A549 treated with AZD9567 at 1 μM for 4 hours (cell line): ENCODE data around the gene LGI4. TPM values are rescaled to one million over a fixed set of nuclear protein-coding genes. Genes with fewer than 3 reads are reported as not detected.

Source experiments
- total RNA-seq: library from RNA; stranded (reverse); fragments of 200-300 nt; extraction: Qiagen RNA extraction; gene quantifications from 5 replicates; pipeline ENCODE4 v1.2.3, GENCODE V29; 2022; ENCODE audit not compliant: insufficient read depth

The LGI4 gene
- 0.07 to 0.32 TPM (median 0.22 TPM) in 4 of 5 replicates, not detected in the other for total RNA-seq

DNA sequence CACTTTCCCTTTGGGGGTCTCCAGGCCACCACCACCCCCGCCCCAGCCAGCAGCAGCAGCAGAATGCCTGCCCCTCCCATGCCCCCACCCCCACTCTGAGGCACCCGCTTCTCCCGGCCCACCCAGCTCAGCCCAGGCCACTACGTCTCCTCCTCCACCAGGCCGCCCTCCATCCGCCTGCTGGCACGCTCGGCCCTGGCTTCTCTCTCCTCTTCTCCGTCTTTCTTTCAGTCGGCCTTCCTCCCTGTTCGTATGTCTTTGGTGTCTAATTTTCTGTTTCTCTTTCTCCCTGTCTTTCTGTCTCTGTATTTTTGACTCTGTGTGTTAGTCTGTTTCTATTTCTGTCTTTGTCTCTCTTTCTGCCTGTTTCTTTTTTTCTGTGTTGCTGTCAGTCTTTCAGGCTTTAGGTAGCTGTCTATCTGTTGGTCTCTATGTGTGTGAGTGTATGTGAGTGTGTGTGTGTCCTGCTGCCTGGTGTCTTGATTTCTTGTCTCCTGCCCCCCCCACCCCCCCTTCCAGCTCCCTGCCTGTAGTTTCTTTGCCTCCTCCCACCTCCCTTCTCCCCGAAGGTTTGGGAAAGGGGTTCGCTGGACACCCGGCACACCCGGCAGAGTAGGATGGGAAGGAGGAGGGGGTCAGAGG lies at the start of gene LGI4:
Gene LGI4, minus strand, starts transcription at position 459 of the 642 bp plus-strand sequence. Its CDS starts 379 bp downstream, at position 80.

GRCh38 chr19:35154525-35155406 lies 19.9 kb upstream of the LGI4 start, which contains the start of gene FXYD5:
TSS of gene FXYD5 (plus strand) at chr19:35154735. CDS start at chr19:35155551, 816 bp downstream.

DNA sequence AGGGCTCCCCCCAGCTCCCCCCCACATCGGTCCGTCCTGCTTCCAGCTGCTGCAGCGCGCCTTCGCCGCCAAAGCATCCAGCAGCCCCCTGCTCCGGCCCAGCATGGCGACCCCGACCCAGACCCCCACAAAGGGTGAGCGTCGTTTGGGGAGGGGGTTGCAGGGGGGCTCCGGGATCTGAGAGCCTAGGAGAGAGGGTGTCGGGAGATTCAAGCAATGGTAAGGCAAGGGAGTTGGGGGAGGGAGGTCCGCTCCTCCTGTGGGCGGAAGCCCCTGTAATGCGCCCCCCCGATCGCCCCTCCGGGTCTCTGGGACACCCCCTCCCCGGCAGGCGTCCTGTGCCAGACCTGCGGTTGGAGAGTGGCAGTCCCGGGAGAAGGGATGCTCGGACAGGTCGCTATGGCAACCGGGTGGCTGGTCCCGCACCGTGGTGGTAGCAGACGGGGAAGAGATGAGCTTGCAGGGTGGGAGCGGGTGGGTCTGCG lies 8.4 kb upstream of the LGI4 start, which contains the start of gene FXYD7:
Gene FXYD7, plus strand, starts transcription at position 25 of the 485 bp plus-strand sequence. Its CDS starts 79 bp downstream, at position 104.

DNA sequence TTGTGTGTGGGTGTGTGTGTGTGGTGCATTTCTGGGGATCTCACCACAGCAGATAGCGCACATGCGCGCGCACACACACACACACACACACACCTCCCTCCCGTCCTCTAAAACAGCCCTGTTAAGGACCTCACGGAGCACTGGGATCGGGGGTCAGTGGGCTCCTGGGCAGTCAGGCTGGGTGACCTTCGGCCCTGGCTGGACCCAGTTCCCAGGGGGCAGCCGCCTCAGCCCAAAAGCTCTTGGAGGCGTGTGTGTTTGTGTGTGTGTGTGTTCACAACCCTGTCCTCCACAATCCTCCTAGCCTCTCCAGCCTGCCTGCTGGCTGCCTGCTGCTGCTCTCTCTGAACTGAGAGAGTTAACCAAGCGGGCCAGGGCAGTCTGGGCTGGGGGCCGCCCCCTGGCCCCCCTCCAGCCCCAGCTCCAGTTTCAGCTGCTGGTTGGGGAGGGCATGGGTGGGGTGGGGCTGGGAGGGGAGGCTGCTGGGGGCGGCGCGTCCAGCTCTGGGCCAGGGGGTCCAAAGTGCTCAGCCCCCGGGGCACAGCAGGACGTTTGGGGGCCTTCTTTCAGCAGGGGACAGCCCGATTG lies 3.5 kb upstream of the LGI4 start, which contains the start of gene FXYD1:
Gene FXYD1, plus strand, starts transcription at position 520 of the 588 bp plus-strand sequence. CDS start 1,256 bp downstream, outside the sequence.

GRCh38 chr19:35115177-35115951 lies 19.5 kb downstream of the LGI4 start, which contains the start of gene FXYD3:
TSS of gene FXYD3 (plus strand) at chr19:35115823. CDS start at chr19:35119377, 3,554 bp downstream.

Other genes starting within 250 kb of the LGI4 start
- 5.3 to 6.1 TPM (median 5.6 TPM) in 5 replicates for gene ZNF30, start 208.2 kb downstream of the LGI4 start, total RNA-seq
- 0.49 to 1.5 TPM (median 1.3 TPM) in 5 replicates for gene ZNF792, start 170.8 kb downstream of the LGI4 start, total RNA-seq
- gene GRAMD1A, start 134.7 kb downstream of the LGI4 start, total RNA-seq, result 129 to 140 TPM (median 137 TPM) in 5 replicates
- gene SCN1B, start 104.6 kb downstream of the LGI4 start, total RNA-seq, result 8.7 to 17.8 TPM (median 17.2 TPM) in 5 replicates
- 0.09 to 0.20 TPM (median 0.13 TPM) in 3 of 5 replicates, not detected in the others for gene HPN, start 93.3 kb downstream of the LGI4 start, total RNA-seq
- 0.17 to 0.50 TPM (median 0.35 TPM) in 4 of 5 replicates, not detected in the other for gene FXYD3, start 19.2 kb downstream of the LGI4 start, total RNA-seq
- 0.21 to 0.88 TPM (median 0.29 TPM) in 4 of 5 replicates, not detected in the other for gene FXYD1, start 3.8 kb upstream of the LGI4 start, total RNA-seq
- gene FXYD7, start 8.2 kb upstream of the LGI4 start, total RNA-seq, result 0.21 to 0.29 TPM (median 0.23 TPM) in 4 of 5 replicates, not detected in the other
- 172 to 212 TPM (median 198 TPM) in 5 replicates for gene FXYD5, start 19.7 kb upstream of the LGI4 start, total RNA-seq
- not detected in 5 replicates for gene FAM187B, start 93.7 kb upstream of the LGI4 start, total RNA-seq
- 5.7 to 11.3 TPM (median 9.0 TPM) in 5 replicates for gene LSR, start 113.9 kb upstream of the LGI4 start, total RNA-seq
- gene USF2, start 133.9 kb upstream of the LGI4 start, total RNA-seq, result 127 to 152 TPM (median 146 TPM) in 5 replicates
- 0.06 to 0.27 TPM (median 0.12 TPM) in 4 of 5 replicates, not detected in the other for gene HAMP, start 147.5 kb upstream of the LGI4 start, total RNA-seq
- 0.09 to 0.13 TPM in 2 of 5 replicates, not detected in the others for gene MAG, start 157.1 kb upstream of the LGI4 start, total RNA-seq
- 0.65 to 1.4 TPM (median 0.98 TPM) in 4 of 5 replicates, not detected in the other for gene CD22, start 194.1 kb upstream of the LGI4 start, total RNA-seq
- 0.05 TPM in 1 of 5 replicates, not detected in the others for gene FFAR1, start 212.8 kb upstream of the LGI4 start, total RNA-seq
- gene FFAR3, start 223.4 kb upstream of the LGI4 start, total RNA-seq, result 0.07 TPM in 1 of 5 replicates, not detected in the others
- gene GPR42, start 236.0 kb upstream of the LGI4 start, total RNA-seq, result not detected in 5 replicates